ENCODE data around the gene LGI2. TPM values are rescaled to one million over a fixed set of nuclear protein-coding genes. Genes with fewer than 3 reads are reported as not detected.

Gene LGI2
- total RNA-seq, 1 experiment from 2014 or later = not detected

DNA sequence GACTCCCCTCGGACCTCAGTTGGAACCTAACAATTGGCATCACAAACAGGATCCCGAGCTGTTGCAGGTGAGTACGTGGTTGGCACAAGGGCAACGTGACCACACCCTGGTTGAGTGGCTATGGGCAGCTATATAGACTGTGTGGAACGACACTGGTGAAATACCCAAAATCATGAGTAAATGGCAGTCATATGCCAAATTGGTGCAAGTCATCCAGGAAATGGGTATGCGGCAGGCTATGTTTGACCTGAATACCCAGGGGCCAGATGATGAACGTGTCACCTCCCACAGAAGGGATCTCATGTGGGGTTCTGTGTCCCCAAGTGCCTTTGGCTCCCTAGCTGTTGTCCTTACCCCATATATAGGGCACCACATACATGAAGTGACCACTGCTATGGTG, 64.7 kb downstream of the LGI2 start:
- no peak for DNase-seq (ENCODE audit: low spot score)

DNA sequence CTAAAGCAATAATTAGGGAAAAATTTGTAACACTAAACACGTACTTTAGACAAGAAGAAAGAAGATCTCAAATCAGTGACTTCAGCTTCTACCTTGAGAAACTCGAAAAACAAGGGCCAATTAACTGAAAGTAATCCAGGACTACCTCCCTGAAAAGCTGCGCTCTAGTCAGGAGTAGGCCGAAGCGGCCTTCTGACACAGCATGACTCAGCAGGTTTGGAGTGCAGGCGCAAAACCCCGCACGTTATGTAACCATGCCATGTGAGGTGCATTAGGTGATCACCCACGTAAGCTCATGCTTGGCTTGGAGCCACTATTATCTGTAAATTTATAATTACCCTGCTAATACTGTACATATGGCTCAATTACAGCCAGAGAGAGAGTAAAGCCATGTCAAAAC, 65.1 kb downstream of the LGI2 start:
- DNase-seq (ENCODE audit: low spot score) = no peak

GRCh38 chr4:24963277-24963676, 67.5 kb downstream of the LGI2 start:
- no peak for DNase-seq (ENCODE audit: low spot score)

DNA sequence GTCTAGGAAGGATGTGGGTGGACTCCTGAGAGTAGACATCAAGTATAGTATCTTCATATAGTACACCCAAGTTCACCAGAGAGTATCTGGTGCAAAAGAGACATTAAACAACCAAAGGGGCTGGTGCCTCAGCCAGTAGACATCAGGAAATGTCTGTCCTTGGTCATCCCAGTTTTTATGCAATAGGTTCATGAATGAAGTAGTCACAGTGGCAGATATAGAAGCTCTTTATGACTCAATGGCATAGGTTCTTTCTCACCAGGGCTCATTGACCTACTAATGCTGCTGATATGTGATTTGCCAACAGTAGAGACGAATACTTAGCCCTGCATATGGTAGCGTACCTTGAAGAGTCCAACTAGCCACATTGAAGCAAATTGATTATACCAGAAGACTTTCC, 72.9 kb downstream of the LGI2 start:
- DNase-seq (ENCODE audit: low spot score) = no peak

- no peak for DNase-seq (ENCODE audit: low spot score)
Observed at GRCh38 chr4:24956763-24957162, 74.0 kb downstream of the LGI2 start.

GRCh38 chr4:24956091-24956490, 74.7 kb downstream of the LGI2 start:
- no peak for DNase-seq (ENCODE audit: low spot score)

- DNase-seq (ENCODE audit: low spot score) = no peak
Observed at GRCh38 chr4:24952667-24953066, 78.1 kb downstream of the LGI2 start.

- DNase-seq (ENCODE audit: low spot score) = no peak
Observed at GRCh38 chr4:24949970-24950369, 80.8 kb downstream of the LGI2 start.

Other genes with a start within 250 kb of the LGI2 start
- gene SOD3, start 235.4 kb downstream of the LGI2 start, total RNA-seq (2014; rRNA removed; shearing (Covaris generic)) = 2.0 and 3.3 TPM in 2 replicates
- gene CCDC149, start 117.9 kb downstream of the LGI2 start, total RNA-seq (2014; rRNA removed; shearing (Covaris generic)) = 0.34 and 0.92 TPM in 2 replicates
- 0.86 and 2.4 TPM in 2 replicates for gene SEPSECS, start 129.5 kb upstream of the LGI2 start, total RNA-seq (2014; rRNA removed; shearing (Covaris generic))
- gene PI4K2B, start 203.1 kb upstream of the LGI2 start, total RNA-seq (2014; rRNA removed; shearing (Covaris generic)) = 14.0 and 14.4 TPM in 2 replicates